ENCODE results near the gene LSAMP.

LSAMP gene

DNA sequence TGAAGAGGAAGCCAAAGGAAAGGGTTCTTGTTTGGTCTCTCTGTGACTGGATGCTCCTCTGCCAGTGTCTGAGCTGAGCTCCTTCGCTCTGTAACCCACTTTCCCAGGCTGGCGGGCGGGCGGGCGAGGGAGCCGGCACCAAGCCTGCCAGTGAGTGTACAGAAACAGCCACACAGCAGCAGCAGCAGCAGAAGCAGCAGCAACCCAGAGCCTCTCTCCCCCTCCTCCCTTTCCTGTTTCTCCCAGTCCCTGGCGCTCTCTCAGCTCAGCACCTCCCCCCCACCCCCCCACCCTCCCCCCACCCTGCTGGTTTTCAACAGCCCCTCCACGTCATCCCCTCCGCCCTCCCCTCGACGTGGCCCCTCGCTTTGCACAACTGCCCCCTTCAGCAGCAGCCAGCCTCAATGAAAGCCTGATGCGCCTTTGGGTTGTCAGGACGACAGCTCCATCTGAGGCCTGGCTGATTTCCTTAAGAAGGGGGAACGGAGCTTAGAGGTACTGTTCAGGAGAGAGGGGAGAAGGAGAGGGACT lies at the start of gene LSAMP:
Gene LSAMP (minus strand): TSS at position 177 of the 531 bp plus-strand sequence.
- DNase-seq: peak in 13 of 14 donors; percentile 36 to 87 (median 75)

DNA sequence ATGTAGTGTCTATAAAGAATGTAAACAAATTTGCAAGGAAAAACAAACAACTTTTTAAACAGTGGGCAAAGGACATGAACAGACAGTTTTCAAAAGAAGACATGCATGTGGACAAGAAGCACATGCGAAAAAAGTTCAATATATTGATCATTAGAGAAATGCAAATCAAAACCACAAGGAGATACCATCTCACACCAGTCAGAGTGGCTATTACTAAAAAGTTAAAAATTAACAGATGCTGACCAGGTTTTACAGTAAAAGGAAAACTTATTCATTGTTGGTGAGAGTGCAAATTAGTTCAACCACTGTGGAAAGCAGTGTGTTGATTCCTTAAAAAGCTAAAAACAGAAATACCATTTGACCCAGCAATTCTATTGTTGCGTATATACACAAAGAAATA lies 47.1 kb upstream of the LSAMP start:
- DNase-seq: no peak

DNA sequence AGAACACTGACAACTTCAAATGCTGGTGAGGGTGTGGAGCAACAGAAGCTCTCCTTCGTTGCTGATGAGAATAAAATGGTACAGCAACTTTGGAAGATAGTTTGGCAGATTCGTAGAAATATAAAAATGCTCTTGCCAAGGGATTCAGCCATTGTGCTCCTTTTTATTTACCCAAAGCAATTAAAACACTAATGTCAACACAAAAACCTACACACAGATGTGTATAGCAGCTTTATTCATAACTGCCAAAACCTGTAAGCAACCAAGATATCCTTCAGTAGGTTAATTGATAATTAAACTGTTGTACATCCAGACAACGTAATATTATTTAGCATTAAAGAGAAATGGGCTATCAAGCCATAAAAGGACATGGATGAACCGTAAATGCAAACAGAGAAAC lies 37.8 kb upstream of the LSAMP start:
- DNase-seq: no peak

DNA sequence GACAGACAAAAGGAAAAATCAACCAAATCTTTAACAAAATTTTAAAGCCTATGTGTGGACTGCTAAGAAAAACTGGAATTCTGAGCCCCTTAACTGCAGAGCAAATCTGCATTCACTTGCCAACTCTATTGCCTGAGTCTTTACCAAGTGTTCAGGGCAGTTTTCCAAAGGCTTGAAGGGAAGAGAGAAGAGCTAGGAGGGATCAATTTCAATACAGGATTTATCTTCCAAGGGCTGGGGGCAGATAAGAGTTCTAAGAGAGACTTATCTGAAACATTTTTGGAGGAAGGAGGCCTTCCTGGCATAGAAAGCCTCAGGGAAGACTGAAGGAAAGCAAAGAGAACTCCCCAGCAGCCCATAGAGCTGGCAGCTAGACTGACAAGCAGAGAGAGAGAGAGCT lies 31.4 kb upstream of the LSAMP start:
- DNase-seq: no peak

GRCh38 chr3:116474801-116475200 lies 29.5 kb upstream of the LSAMP start:
- no peak for DNase-seq

GRCh38 chr3:116474032-116474780 lies 28.9 kb upstream of the LSAMP start:
- DNase-seq: no peak

- DNase-seq: no peak
Observed at GRCh38 chr3:116473602-116474001, 28.3 kb upstream of the LSAMP start.

DNA sequence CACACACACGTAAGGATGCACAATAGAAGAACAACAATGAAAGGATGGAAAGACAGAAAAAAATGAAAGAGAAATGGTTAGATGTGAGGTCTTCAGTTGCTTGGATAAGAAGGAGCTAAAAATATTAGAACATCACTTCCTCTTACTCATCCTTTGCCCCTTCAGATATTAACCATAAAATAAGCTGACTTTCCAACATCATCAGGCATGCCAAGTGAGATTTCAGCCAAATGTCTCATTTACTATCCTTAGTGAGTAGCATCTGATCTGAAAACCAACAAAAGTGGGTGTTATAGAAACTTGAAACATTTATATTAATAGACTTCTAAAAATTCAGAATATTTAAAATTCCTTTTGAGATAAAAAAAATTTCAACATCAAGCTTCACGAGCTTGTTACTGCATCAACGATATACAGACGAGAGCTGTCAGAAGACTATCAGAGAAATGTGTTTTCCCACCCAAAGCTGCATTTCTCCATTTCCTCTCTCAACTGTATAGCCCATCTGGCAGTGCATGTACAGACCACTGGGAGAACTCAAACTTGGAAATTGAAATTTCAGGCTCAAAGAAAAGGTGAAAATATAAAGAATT lies 25.4 kb upstream of the LSAMP start:
- DNase-seq: no peak

DNA sequence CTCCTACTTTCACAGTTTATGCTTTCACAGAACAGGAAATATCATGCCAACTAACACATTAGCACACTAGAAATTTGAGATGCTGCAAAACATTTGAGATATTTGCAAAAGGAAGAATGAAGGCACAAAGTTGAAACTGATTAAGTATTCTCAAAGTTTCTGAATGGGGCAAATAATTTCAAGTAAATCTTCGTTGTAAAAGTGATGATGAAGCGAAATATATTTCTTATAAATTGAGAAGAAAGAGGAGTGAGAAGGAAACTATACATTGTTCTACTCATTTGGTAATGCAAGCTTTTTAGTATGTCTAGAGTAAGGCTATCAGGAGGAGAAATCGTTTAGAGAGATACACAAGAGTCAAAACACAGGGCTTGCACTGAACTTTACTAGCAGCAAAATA lies 24.3 kb upstream of the LSAMP start:
- DNase-seq: no peak

GRCh38 chr3:116464276-116464798 lies 19.1 kb upstream of the LSAMP start:
- DNase-seq: no peak

DNA sequence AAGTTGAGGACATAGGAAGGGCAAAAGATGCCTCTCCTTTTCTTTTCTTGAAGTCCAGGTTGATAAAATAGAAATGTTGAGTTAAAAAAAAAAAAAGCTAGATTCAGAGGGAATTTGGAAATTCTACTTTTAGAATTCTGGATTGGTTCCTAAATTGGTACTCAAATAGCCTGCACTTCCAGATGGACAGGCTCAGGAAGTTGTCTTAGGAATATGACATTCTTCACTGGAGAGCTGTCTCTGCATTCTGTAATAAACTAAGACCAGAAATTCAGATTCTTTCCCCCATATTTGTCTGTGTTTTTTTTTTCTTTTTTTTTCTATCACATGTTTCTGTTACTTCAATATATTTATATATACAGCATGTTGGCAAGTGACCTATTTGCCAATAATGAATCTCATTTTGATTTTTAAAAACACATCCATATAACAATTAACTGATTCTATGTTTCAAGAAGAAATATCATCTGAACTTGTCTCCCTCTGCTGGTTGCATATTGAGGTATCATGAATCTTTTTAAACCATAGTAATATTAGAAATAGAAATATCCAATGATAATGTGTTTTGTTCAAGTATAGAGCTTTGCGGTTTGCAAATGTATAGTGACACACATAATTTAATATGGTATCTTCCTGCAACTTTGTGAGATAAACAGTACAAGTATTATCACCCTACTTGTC lies 8.5 kb upstream of the LSAMP start:
- DNase-seq: peak in 1 of 14 donors; percentile 33

- DNase-seq: no peak
Observed at GRCh38 chr3:116449546-116450350, 4.5 kb upstream of the LSAMP start.

DNA sequence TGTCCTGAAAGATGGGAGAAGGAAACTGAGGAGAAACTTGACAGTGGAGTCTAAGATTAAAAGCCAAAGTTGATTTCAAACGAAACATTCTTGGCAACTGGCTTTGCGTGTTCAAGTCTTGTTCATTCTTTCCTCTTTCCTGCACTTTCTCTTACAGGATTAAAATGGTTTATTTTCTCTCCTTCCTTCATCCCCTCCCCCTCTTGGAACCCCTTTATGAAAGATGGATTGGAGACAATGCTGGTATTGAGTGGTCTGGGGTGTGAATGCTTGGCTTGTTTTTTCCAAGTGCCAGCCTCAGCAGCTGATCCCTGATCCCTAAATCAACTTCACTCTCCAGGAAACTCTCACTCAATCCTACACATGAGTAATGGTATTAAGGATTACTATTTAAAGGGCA lies 703 bp upstream of the LSAMP start:
- peak in 6 of 14 donors; percentile 23 to 71 (median 40) for DNase-seq

DNA sequence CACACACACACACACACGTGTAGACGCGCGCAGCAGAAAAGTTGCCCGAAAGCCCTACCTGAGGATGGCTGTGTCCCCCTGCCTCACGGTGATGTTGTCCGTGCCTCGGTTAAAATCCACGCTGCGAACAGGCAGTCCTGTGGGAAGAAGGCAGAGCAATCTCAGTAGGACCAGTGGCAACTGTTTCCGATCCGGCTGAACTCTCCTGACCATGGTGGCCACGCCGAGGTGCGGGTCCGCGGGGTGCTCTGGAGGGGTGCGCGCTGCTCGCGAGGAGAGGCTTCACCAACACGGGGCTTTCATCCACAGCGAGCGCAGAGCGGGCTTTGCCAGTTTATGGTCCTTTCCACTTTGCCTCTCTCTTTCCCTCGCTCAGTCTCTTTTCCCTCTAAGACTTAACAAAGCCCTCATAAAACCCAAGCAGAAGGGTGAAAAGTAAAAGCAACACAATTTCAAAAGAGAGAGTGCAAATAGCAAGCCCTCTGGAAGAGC lies 422 bp downstream of the LSAMP start:
- DNase-seq: peak in 8 of 14 donors; percentile 34 to 76 (median 64)

DNA sequence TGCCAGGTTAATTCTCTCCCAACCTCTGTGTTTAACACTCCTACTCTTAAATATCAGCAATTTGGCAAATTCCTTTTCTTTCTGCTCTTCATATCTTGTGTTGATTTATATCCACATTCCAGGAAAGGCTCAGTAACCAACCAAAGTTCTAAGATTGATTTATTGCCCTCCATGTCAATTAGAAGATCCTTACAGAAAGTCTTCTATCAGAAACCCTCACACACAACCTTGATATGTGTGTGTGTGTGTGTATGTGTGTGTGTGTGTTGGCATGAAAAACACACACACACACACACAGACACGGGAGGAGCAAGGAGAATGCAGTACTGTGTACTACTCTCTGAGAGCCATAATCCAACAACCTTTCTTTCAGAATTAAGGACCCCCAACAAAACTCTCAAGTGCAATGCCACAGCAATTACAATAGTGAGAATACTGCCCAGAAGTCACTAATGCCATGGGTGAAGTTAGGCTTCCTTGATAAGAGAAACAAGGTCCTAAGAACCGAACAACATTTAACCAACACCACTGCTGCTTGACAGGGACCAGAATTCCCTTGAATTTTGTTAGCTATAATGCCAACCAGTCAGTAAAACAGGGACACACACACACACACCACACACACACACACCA lies 1.1 kb downstream of the LSAMP start:
- peak in 3 of 14 donors; percentile 41 to 72 (median 56) for DNase-seq

DNA sequence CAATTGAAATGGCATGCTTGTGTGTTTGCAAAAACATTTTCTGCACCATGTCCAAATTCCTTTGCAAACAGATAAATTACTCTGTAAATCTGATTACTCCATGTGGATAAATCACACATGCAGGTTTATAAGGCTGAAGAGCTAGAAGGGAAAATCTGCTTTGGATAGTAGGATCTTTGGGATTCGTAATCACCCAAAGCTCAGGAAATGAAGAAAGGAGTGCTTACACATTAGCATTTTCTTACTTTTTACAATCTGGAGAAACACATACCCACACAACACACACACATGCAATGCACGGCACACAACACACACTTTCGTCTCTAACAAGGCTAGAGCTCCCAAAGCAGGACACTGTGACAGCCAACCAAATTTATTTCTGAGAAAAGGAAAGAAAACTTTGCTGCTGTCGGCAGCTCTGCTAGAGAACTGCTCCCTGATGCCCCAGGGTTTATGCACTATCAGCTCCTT lies 2.1 kb downstream of the LSAMP start:
- peak in 4 of 14 donors; percentile 9 to 62 (median 14) for DNase-seq

- peak in 1 of 14 donors; percentile 46 for DNase-seq
Observed at GRCh38 chr3:116442331-116443021, 2.8 kb downstream of the LSAMP start.

DNA sequence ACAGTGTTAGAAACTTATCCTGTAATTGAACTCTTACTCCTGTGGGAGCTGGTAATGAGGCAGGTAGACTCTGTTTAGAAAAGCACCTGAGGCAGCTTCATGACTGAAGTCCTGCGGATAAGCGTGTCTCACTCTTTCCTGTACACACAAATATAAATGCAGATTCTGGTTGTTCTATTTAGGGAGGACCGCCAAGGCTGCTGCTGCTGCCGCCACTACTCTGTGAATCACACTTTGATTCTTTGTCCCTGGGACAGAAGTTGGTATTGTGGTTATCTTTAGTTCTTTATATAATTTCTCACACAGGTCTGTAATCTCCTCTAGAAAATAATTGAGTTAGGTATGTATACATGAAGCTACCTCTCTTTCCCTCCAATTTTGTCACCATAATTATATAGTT lies 3.6 kb downstream of the LSAMP start:
- DNase-seq: peak in 5 of 14 donors; percentile 4 to 33 (median 20)

GRCh38 chr3:116440196-116440595 lies 5.1 kb downstream of the LSAMP start:
- no peak for DNase-seq

DNA sequence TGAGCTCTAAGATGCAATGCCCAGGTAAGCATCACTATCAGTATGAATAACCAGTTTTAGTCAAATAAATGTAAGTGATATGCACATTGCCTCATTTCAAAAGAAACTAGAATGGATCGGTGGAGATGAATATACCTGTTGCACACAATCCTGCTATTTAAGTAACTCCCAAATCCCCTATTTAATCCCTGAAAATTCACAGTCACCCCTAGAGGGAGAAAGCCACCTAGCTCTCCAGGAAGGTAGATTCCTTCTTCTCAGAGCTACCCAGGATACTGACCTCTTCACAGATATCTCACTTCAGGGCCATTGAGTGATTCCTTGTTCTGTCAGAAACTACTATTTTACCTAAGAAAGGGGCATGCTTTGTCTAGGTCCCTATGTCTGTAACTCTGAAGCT lies 11.7 kb downstream of the LSAMP start:
- no peak for DNase-seq

DNA sequence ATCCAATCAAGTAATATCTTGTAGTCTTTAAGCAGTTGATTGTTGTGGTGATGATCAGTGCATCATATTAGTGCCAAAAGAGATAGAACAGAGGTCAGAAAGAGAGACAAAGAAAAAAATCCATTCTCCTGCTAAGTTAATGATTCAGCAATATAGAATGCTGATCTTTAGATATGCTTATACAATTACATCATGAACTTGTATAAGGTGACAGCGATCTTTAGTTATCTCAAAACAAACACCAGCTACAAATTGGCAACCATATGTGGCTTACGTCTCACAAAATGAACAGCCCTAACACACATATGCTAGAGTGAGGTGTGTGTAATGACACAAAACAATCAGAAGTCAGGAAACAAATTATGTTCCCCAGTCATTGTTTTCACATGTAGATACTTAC lies 12.5 kb downstream of the LSAMP start:
- DNase-seq: no peak
